K562 (cell line): ENCODE data around the gene CPLX1. TPM values are rescaled to one million over a fixed set of nuclear protein-coding genes. Genes with fewer than 3 reads are reported as not detected.

Experiments
- ATAC-seq: fragments of 200-7000 bp; cut with Tn5 transposase; 3 replicates; pipeline ENCODE4 v1.9.1; 2020; ENCODE audit warnings: moderate library complexity
- BruUV-seq: library from RNA; stranded (reverse); fragments of 400-500 nt; replicated peaks from 2 replicates; lab custom pipeline; 2021; lab: Mats Ljungman, UMichigan
- CTCF ChIA-PET: fragments of 300-600 bp; formaldehyde crosslinking; extraction: SDS; loops from one replicate; lab custom pipeline; 2021; ENCODE audit warnings: low intra/inter-chr PET ratio; lab: Yijun Ruan, JAX
- POLR2A ChIA-PET: fragments of 300-600, 350-650 bp; sonication (Branson Sonifier 250); formaldehyde crosslinking; extraction: SDS; loops from one replicate; lab custom pipeline; 2021; ENCODE audit warnings: antibody characterized with exemption, inconsistent platforms; lab: Yijun Ruan, JAX
- DNase-seq, 4 experiments: peaks; one replicate each; pipeline versions ENCODE4 v3.0.0 to v3.0.0-alpha.2; 2011 to 2018; ENCODE audit warnings: low spot score in 3 of 4, mixed read lengths in 3 of 4; ENCODE audit errors: extremely low read depth in 1 of 4
- FAIRE-seq: peaks from 2 replicates; lab custom pipeline; 2011; peaks lifted over from hg19 to GRCh38; lab: Jason Lieb, UNC
- H2AFZ ChIP-seq: 2 replicates; pipeline ENCODE4 v1.6.0; 2011; ENCODE audit warnings: low read depth, low read length, control low read depth, inconsistent platforms
- H3K27ac ChIP-seq: fragments of 200-600 bp; 3 replicates; pipeline ENCODE4 v1.8.0; 2011; ENCODE audit warnings: low read depth, mild to moderate bottlenecking, control low read depth, inconsistent platforms, low read length, moderate library complexity, mixed read lengths; ENCODE audit errors: extremely low read depth
- H3K27me3 ChIP-seq, 2 experiments: fragments of 300-600 bp in 1 of 2; 2 replicates in 1 of 2; 3 replicates in 1 of 2; pipeline versions ENCODE4 v1.6.0 to v1.8.0; 2011; ENCODE audit warnings: inconsistent platforms in 2 of 2, low read length in 2 of 2, mild to moderate bottlenecking in 1 of 2, mixed read lengths in 1 of 2, moderate library complexity in 1 of 2; ENCODE audit not compliant: control insufficient read depth in 2 of 2, insufficient read depth in 2 of 2
- H3K36me3 ChIP-seq: fragments of 300-600 bp; 3 replicates; pipeline ENCODE4 v1.8.0; 2011; ENCODE audit warnings: mild to moderate bottlenecking, low read length, inconsistent platforms; ENCODE audit not compliant: control insufficient read depth, insufficient read depth
- H3K4me1 ChIP-seq, 2 experiments: fragments of 200-600 bp in 1 of 2; replicated peaks in 1 of 2; 2 replicates in 1 of 2; 3 replicates in 1 of 2; pipeline versions ENCODE4 v1.5.1 to v1.8.0; 2011; ENCODE audit warnings: inconsistent platforms in 2 of 2, low read length in 2 of 2, mild to moderate bottlenecking in 1 of 2, mixed read lengths in 1 of 2, moderate library complexity in 1 of 2; ENCODE audit not compliant: control insufficient read depth in 2 of 2, insufficient read depth in 2 of 2
- H3K4me2 ChIP-seq: 2 replicates; pipeline ENCODE4 v1.6.1; 2011; ENCODE audit warnings: low read length, control low read depth, inconsistent platforms, mixed read lengths; ENCODE audit not compliant: insufficient read depth
- H3K4me3 ChIP-seq: fragments of 200-600 bp; sonication (generic), shearing (Covaris generic); 2 replicates; pipeline ENCODE4 v1.5.1; 2016; ENCODE audit warnings: control low read depth, inconsistent platforms
- H3K79me2 ChIP-seq: fragments of 200-600 bp; 3 replicates; pipeline ENCODE4 v1.8.0; 2011; ENCODE audit warnings: low read length, inconsistent platforms; ENCODE audit not compliant: control insufficient read depth, insufficient read depth
- H3K9ac ChIP-seq, 2 experiments: 2 replicates each; pipeline versions ENCODE4 v1.6.0 to v1.6.1; 2011; ENCODE audit warnings: low read depth in 2 of 2, low read length in 2 of 2, control low read depth in 1 of 2, inconsistent platforms in 1 of 2, mild to moderate bottlenecking in 1 of 2, mixed read lengths in 1 of 2; ENCODE audit not compliant: insufficient read depth in 1 of 2
- H3K9me1 ChIP-seq: one replicate; pipeline ENCODE4 v1.6.0; 2011; ENCODE audit warnings: inconsistent platforms, mild to moderate bottlenecking, low read length, moderate library complexity; ENCODE audit not compliant: control insufficient read depth, insufficient read depth
- H3K9me3 ChIP-seq: replicated peaks from 2 replicates; pipeline ENCODE4 v1.5.1; 2011; ENCODE audit warnings: low read depth, low read length, inconsistent platforms; ENCODE audit not compliant: control insufficient read depth, insufficient read depth
- H4K20me1 ChIP-seq: replicated peaks from 2 replicates; pipeline ENCODE4 v1.6.1; 2011; ENCODE audit warnings: low read length, inconsistent platforms, mixed read lengths; ENCODE audit not compliant: control insufficient read depth, insufficient read depth
- EP300 ChIP-seq: IDR thresholded peaks from 2 replicates; pipeline ENCODE4 v1.6.1; 2012; ENCODE audit warnings: low read length, improper control_type of control experiment
- GABPB2 ChIP-seq: fragments of 250-450 bp; sonication (Bioruptor Pico); conservative IDR thresholded peaks from 2 replicates; pipeline ENCODE4 v1.5.1; 2021; ENCODE audit warnings: mild to moderate bottlenecking
- KAT8 ChIP-seq: fragments of 450-650 bp; IDR thresholded peaks from 2 replicates; pipeline ENCODE4 v1.6.1; 2016; ENCODE audit warnings: low read depth, mild to moderate bottlenecking
- MTA3 ChIP-seq: fragments of 450-650 bp; formaldehyde crosslinking; IDR thresholded peaks from 2 replicates; pipeline ENCODE4 v1.6.1; 2017; ENCODE audit warnings: mild to moderate bottlenecking, borderline replicate concordance
- NCOR1 ChIP-seq: fragments of 450-650 bp; IDR thresholded peaks from 2 replicates; pipeline ENCODE4 v1.6.1; 2016; ENCODE audit warnings: mild to moderate bottlenecking, moderate library complexity
- NFE2 ChIP-seq: IDR thresholded peaks from 2 replicates; pipeline ENCODE4 v1.6.1; 2014; ENCODE audit warnings: antibody characterized with exemption, low read depth
- PHTF2 ChIP-seq: fragments of 250-450 bp; sonication (Bioruptor Pico); IDR thresholded peaks from 2 replicates; pipeline ENCODE4 v1.5.0; 2021; ENCODE audit warnings: mild to moderate bottlenecking
- PRPF4 ChIP-seq: fragments of 200-400 bp; formaldehyde crosslinking; IDR thresholded peaks from one replicate; pipeline ENCODE4 v1.6.1; 2017; ENCODE audit warnings: low read length, low read depth, mild to moderate bottlenecking; ENCODE audit not compliant: insufficient read depth, poor library complexity, severe bottlenecking
- RBM25 ChIP-seq: fragments of 200-400 bp; formaldehyde crosslinking; IDR thresholded peaks from 2 replicates; pipeline ENCODE4 v1.6.1; 2018; ENCODE audit warnings: low read length, low read depth, moderate library complexity; ENCODE audit not compliant: severe bottlenecking
- SP1 ChIP-seq: sonication (generic); formaldehyde crosslinking; IDR thresholded peaks from 2 replicates; pipeline ENCODE4 v1.8.1; 2022; ENCODE audit warnings: mild to moderate bottlenecking, missing genetic modification reagents
- TAF7 ChIP-seq: fragments of 450-650 bp; IDR thresholded peaks from 2 replicates; pipeline ENCODE4 v1.6.1; 2016; ENCODE audit warnings: missing genetic modification characterization, missing compliant biosample characterization
- U2AF2 ChIP-seq: fragments of 200-400 bp; formaldehyde crosslinking; optimal IDR thresholded peaks from 2 replicates; pipeline ENCODE3; 2017; ENCODE audit warnings: low read depth, mild to moderate bottlenecking, low read length
- ZBTB40 ChIP-seq, 2 experiments: fragments of 450-650 bp in 1 of 2; sonication (generic) in 1 of 2; formaldehyde crosslinking in 1 of 2; IDR thresholded peaks; 2 replicates each; pipeline versions ENCODE4 v1.7.1 to v1.9.0; 2016 to 2022; ENCODE audit warnings: inconsistent platforms in 1 of 2, mild to moderate bottlenecking in 1 of 2, missing genetic modification reagents in 1 of 2
- WGBS: fragments of 100-300 bp; shearing (Covaris generic); methylation state at CpG from one replicate; pipeline ENCODE4 v1.1.6; 2016; ENCODE audit warnings: low coverage, mixed read lengths; ENCODE audit not compliant: insufficient coverage; ENCODE audit errors: missing lambda C conversion rate; 5-methylcytosine and 5-hydroxymethylcytosine counted together
- in situ Hi-C: fragments of 300-500 bp; cut with MboI; formaldehyde crosslinking; loops from 4 replicates; pipeline ENCODE4 v1.15.0; 2018; ENCODE audit warnings: inconsistent platforms, mixed read lengths
- intact Hi-C: fragments of 100-400 bp; cut with micrococcal nuclease; formaldehyde crosslinking; loops from 2 replicates; pipeline ENCODE4 v1.14.2; 2022
- polyA plus RNA-seq, 8 experiments: library from polyadenylated mRNA; depleted of rRNA in 4 of 8; stranded (reverse) in 5 of 8; unstranded in 3 of 8; fragments of >200 nt; fragmentation: Nextera tagmentation in 2 of 8; fragmentation: Illumina TruSeq in 1 of 8; extraction: Ambion mirVana in 2 of 8; extraction: Trizol in 1 of 8; gene quantifications; 2 replicates each; pipeline versions ENCODE4 v1.2.1 to v1.2.3, GENCODE V29; 2011 to 2014; ENCODE audit warnings: inconsistent platforms in 1 of 8, missing spikeins in 1 of 8
- total RNA-seq, 7 experiments: library from RNA; depleted of rRNA in 6 of 7; stranded (reverse); fragments of >200 nt in 6 of 7; fragmentation: Illumina TruSeq in 2 of 7; extraction: Trizol in 2 of 7; gene quantifications; 2 replicates each; pipeline versions ENCODE4 v1.2.1 to v1.2.3, GENCODE V29; 2011 to 2021; ENCODE audit warnings: low replicate concordance in 1 of 7
- TF ChIP-seq, protein P1 (sequence below): conservative IDR thresholded peaks from 2 replicates; pipeline ENCODE4 v1.6.1; 2011; ENCODE audit warnings: low read depth, mild to moderate bottlenecking, low read length; ENCODE audit not compliant: control insufficient read depth

The CPLX1 gene
- total and polyA plus RNA-seq, 9 of the 15 experiments (the other 6 are each of a cell fraction or from before 2014, with no cell fraction given), result 0.03 to 3.3 (median 0.17) TPM; not detected in 2

- H3K4me2 ChIP-seq, result no peak overlapping the region
- H3K4me3 ChIP-seq, result no peak overlapping the region
- TF ChIP-seq MTA3, result no peak
- no peak for TF ChIP-seq PRPF4
- no peak for TF ChIP-seq NFE2
- no peak for TF ChIP-seq RBM25
- no peak for TF ChIP-seq GABPB2 (CRISPR knock-in tag)
- no peak for TF ChIP-seq U2AF2
- TF ChIP-seq EP300, result no peak
- TF ChIP-seq, protein P1, sequence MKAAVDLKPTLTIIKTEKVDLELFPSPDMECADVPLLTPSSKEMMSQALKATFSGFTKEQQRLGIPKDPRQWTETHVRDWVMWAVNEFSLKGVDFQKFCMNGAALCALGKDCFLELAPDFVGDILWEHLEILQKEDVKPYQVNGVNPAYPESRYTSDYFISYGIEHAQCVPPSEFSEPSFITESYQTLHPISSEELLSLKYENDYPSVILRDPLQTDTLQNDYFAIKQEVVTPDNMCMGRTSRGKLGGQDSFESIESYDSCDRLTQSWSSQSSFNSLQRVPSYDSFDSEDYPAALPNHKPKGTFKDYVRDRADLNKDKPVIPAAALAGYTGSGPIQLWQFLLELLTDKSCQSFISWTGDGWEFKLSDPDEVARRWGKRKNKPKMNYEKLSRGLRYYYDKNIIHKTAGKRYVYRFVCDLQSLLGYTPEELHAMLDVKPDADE, result no peak
- no peak for TF ChIP-seq KAT8
- no peak for TF ChIP-seq ZBTB40 (IDR thresholded peaks at IDR 0.05)
- no peak for TF ChIP-seq ZBTB40 (CRISPR knock-in tag; IDR thresholded peaks at IDR 0.05)
- TF ChIP-seq SP1 (CRISPR knock-in tag), result no peak
- no peak for TF ChIP-seq PHTF2
- no peak for TF ChIP-seq TAF7 (tag)
- no peak for TF ChIP-seq NCOR1
- H4K20me1 ChIP-seq, result peaks cover 4% of the 10 kb centered on the region; the same call in 1 of the 2 replicates
- in situ Hi-C loops (no loop called here), intact Hi-C loops (no loop called here)
- BruUV-seq, result no TSS peak
- peaks cover 85% of the 10 kb centered on the region for H3K36me3 ChIP-seq
- CTCF ChIA-PET, result no interaction called here
- peaks cover 0 to 20% of the 10 kb centered on the region in 2 experiments; a peak in 4 of 5 replicates for H3K4me1 ChIP-seq
- DNase-seq, result no peak
- H3K9me1 ChIP-seq, result no peaks in the 10 kb centered on the region
- peaks cover 78% of the 10 kb centered on the region for H3K79me2 ChIP-seq
- no peak for FAIRE-seq
- no peaks in the 10 kb centered on the region for H3K27me3 ChIP-seq
- 71% methylated on average over 7 of the region's 7 CpGs for WGBS
- no peak overlapping the region for H2AFZ ChIP-seq
- H3K9me3 ChIP-seq, result peaks cover 7% of the 10 kb centered on the region
- ATAC-seq, result no peak
- H3K27ac ChIP-seq, result no peak overlapping the region
- POLR2A ChIA-PET, result interaction anchor here (2.4 kb wide), 1 partner anchor 10 kb away, joined by 11 read pairs; no protein-coding TSS in a partner anchor
- H3K9ac ChIP-seq, result no peak overlapping the region
Measured at GRCh38 chr4:772118-772517, 53.8 kb downstream of the CPLX1 start.
